CD4-positive, CD25-positive, alpha-beta regulatory T cell (primary cell): ENCODE results near the gene NSD1. TPM values are rescaled to one million over a fixed set of nuclear protein-coding genes. Genes with fewer than 3 reads are reported as not detected.

Source experiments
- ATAC-seq, 2 donors: fragments of 150-1000 bp; cut with Tn5 transposase; one replicate each; pipeline ENCODE4 v1.10.0; 2021; ENCODE audit warnings: low read depth in 2 of 2, moderate number of reproducible peaks in 2 of 2, moderate library complexity in 1 of 2
- DNase-seq, 3 donors: peaks; one replicate each; pipeline versions ENCODE4 v3.0.0 to v3.0.0-alpha.2; 2012 to 2022; ENCODE audit warnings: mixed read lengths in 1 of 3
- H3K27ac ChIP-seq: one replicate; pipeline ENCODE4 v1.7.0; 2013; ENCODE audit warnings: mild to moderate bottlenecking, low read length; ENCODE audit not compliant: insufficient read depth, poor library complexity, severe bottlenecking
- H3K27me3 ChIP-seq: one replicate; pipeline ENCODE4 v1.7.0; 2013; ENCODE audit warnings: low read length; ENCODE audit not compliant: control insufficient read depth, insufficient read depth
- H3K36me3 ChIP-seq: one replicate; pipeline ENCODE4 v1.7.0; 2013; ENCODE audit warnings: mild to moderate bottlenecking, low read length, moderate library complexity; ENCODE audit not compliant: control insufficient read depth, insufficient read depth
- H3K4me1 ChIP-seq: 2 replicates; pipeline ENCODE4 v1.7.0; 2013; ENCODE audit warnings: mild to moderate bottlenecking, low read length; ENCODE audit not compliant: insufficient read depth, control insufficient read depth, poor library complexity, severe bottlenecking
- H3K4me3 ChIP-seq: one replicate; pipeline ENCODE4 v1.7.0; 2013; ENCODE audit warnings: low read depth, mild to moderate bottlenecking, low read length, moderate library complexity
- H3K9me3 ChIP-seq, 2 experiments: 1 replicate in 1 of 2; 2 replicates in 1 of 2; pipeline ENCODE4 v1.7.0; 2013; ENCODE audit warnings: low read length in 2 of 2, mild to moderate bottlenecking in 1 of 2, moderate library complexity in 1 of 2; ENCODE audit not compliant: control insufficient read depth in 2 of 2
- H3K27ac Mint-ChIP-seq, 3 donors: one replicate each; pipeline ENCODE4 v1.8.0; 2020 to 2022; ENCODE audit warnings: mild to moderate bottlenecking in 3 of 3, mixed read lengths in 3 of 3, moderate library complexity in 2 of 3
- H3K27me3 Mint-ChIP-seq: one replicate; pipeline ENCODE4 v1.8.0; 2022; ENCODE audit warnings: mild to moderate bottlenecking, mixed read lengths
- H3K36me3 Mint-ChIP-seq: one replicate; pipeline ENCODE4 v1.8.0; 2020; ENCODE audit warnings: mixed read lengths
- H3K4me1 Mint-ChIP-seq, 4 donors: one replicate each; pipeline ENCODE4 v1.8.0; 2020 to 2022; ENCODE audit warnings: mixed read lengths in 4 of 4, mild to moderate bottlenecking in 1 of 4
- H3K4me3 Mint-ChIP-seq, 4 donors: one replicate each; pipeline ENCODE4 v1.8.0; 2020 to 2022; ENCODE audit warnings: mild to moderate bottlenecking in 4 of 4, mixed read lengths in 4 of 4, moderate library complexity in 3 of 4
- H3K9me3 Mint-ChIP-seq, 7 donors: one replicate each; pipeline ENCODE4 v1.8.0; 2020 to 2022; ENCODE audit warnings: mixed read lengths in 7 of 7, mild to moderate bottlenecking in 3 of 7, moderate library complexity in 2 of 7
- polyA plus RNA-seq, 4 donors: library from polyadenylated mRNA; unstranded; fragments of 300-500 nt; fragmentation: Illumina TruSeq; gene quantifications; one replicate each; pipeline ENCODE4 v1.2.3, GENCODE V29; 2021
- total RNA-seq: library from RNA; stranded (reverse); gene quantifications from one replicate; pipeline ENCODE4 v1.2.3, GENCODE V29; 2022

The NSD1 gene
- total and polyA plus RNA-seq, 5 donors from 2014 or later, result 25.9 to 125 (median 41.3) TPM

DNA sequence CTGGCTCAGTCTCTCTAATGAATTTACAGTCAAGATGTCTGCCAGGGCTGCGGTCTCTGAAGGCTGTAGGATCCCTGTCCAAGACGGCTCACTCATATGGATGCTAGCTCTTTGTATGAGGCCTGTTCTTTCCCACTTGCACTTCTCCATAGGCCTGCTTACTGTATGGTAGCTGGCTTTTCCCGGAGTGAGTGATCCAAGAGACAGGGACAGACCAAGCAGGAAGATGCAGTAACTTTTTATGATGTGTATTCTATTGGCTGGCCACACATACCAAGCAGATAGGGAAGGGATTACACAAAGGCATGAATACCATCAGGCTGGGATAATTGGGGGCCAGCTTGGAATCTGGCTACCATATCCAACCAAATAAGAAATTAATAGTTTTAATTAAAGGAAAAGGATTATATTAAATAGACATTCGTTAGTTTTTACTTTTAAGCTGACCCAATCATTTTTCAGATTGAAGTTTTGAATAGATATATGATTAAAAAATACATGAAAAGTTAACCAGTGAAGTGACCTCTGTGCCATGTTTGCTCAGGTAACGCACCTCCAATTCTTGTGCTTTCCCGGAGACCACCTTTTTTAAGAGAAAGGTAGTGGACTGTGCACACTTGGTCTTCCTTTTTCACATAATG, 20.6 kb downstream of the NSD1 start:
- H3K27me3 Mint-ChIP-seq, result no peaks in the 10 kb centered on the region
- H3K4me1 Mint-ChIP-seq, result peaks cover 0 to 15% (median 11%) of the 10 kb centered on the region in 4 donors

DNA sequence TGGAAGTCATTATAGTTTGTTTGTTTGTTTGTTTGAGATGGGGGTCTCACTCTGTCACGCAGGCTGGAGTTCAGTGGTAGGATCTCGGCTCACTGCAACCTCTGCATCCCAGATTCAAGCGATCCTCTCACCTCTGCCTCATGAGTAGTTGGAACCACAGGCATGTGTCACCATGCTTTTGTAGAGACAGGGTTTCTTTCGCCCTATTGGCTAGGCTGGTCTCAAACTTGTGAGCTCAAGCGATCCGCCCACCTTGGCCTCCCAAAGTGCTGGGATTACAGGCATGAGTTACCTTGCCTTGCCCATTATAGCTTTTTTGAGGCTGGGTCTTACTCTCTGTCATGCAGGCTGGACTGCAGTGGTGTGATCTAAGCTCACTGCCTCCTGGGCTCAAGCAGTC, 28.8 kb downstream of the NSD1 start:
- H3K27me3 Mint-ChIP-seq, result no peaks in the 10 kb centered on the region
- H3K9me3 Mint-ChIP-seq, result no peaks in the 10 kb centered on the region
- Histone ChIP-seq H3K27ac (no peak overlapping the region), H3K27me3 (no peaks in the 10 kb centered on the region), H3K4me3 (no peak overlapping the region), H3K4me1 (no peaks in the 10 kb centered on the region), H3K9me3 (no peaks in the 10 kb centered on the region), H3K36me3 (peaks cover 19% of the 10 kb centered on the region)
- H3K36me3 Mint-ChIP-seq, result peaks cover 10% of the 10 kb centered on the region
- no peak overlapping the region for H3K4me3 Mint-ChIP-seq
- DNase-seq (no peak), ATAC-seq (no peak)
- H3K27ac Mint-ChIP-seq, result no peak overlapping the region
- peaks cover 0 to 28% (median 15%) of the 10 kb centered on the region in 4 donors for H3K4me1 Mint-ChIP-seq

More for the DNA sequence above, 20.6 kb downstream of the NSD1 start:
- no peak overlapping the region for H3K4me3 ChIP-seq
- H3K36me3 ChIP-seq, result peaks cover 17% of the 10 kb centered on the region
- H3K36me3 Mint-ChIP-seq, result peaks cover 15% of the 10 kb centered on the region
- H3K27ac Mint-ChIP-seq, result peak overlapping the region in 1 of 3 donors; percentile 37
- H3K4me1 ChIP-seq, result no peaks in the 10 kb centered on the region
- ATAC-seq (no peak), DNase-seq (no peak)
- H3K27ac ChIP-seq, result no peak overlapping the region
- no peak overlapping the region for H3K4me3 Mint-ChIP-seq
- no peaks in the 10 kb centered on the region for H3K27me3 ChIP-seq
- H3K9me3 Mint-ChIP-seq, result no peaks in the 10 kb centered on the region
- no peaks in the 10 kb centered on the region for H3K9me3 ChIP-seq

DNA sequence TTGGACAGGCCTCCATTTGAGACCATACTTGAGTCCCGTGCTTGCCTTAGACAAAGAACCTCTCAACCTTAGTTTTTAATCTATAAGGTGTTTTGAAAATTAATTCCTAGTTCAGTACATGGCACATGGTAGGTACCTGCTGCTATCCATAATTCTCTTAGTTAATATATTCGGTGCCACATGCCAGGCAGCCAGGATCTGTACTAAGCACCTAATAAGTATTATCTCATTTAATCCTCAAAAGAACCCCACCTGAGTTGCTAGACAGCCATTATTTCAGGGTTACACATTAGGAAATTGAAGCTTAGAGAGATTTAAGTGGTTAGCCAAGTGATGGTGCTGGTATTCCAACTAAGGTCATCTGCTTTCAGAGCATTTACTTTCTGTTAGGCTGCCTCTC, 29.9 kb downstream of the NSD1 start:
- H3K27ac Mint-ChIP-seq, result no peak overlapping the region
- H3K9me3 Mint-ChIP-seq, result no peaks in the 10 kb centered on the region
- Histone ChIP-seq H3K4me3 (no peak overlapping the region), H3K27me3 (no peaks in the 10 kb centered on the region), H3K27ac (no peak overlapping the region), H3K4me1 (no peaks in the 10 kb centered on the region), H3K36me3 (peaks cover 19% of the 10 kb centered on the region), H3K9me3 (no peaks in the 10 kb centered on the region)
- ATAC-seq (no peak), DNase-seq (no peak)
- no peak overlapping the region for H3K4me3 Mint-ChIP-seq
- H3K36me3 Mint-ChIP-seq, result peaks cover 6% of the 10 kb centered on the region
- H3K4me1 Mint-ChIP-seq, result peaks cover 0 to 27% (median 13%) of the 10 kb centered on the region in 4 donors
- H3K27me3 Mint-ChIP-seq, result no peaks in the 10 kb centered on the region

DNA sequence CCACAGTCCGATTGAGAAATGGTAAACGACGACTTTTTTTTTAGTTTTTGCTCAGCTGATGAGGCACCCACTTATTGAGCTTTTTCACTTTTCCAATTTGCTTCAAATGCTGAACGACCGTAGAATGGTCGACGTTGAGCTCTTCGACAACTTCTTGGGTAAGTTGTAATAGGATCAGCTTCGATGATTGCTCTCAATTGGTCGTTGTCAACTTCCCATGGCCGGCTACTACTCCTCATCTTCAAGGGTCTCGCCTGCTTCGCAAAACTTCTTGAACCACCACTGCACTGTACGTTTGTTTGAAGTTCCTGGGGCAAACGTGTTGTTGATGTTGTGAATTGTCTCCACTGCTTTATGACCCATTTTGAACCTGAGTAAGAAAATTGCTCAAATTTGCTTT, 35.7 kb downstream of the NSD1 start:
- peaks cover 9 to 38% (median 27%) of the 10 kb centered on the region in 4 donors for H3K4me1 Mint-ChIP-seq
- Histone ChIP-seq H3K27ac (no peak overlapping the region), H3K36me3 (peaks cover 13% of the 10 kb centered on the region), H3K9me3 (no peaks in the 10 kb centered on the region), H3K4me1 (no peaks in the 10 kb centered on the region), H3K4me3 (no peak overlapping the region), H3K27me3 (no peaks in the 10 kb centered on the region)
- ATAC-seq, result no peak
- H3K27me3 Mint-ChIP-seq, result no peaks in the 10 kb centered on the region
- no peak overlapping the region for H3K27ac Mint-ChIP-seq
- peaks cover 25% of the 10 kb centered on the region for H3K36me3 Mint-ChIP-seq
- no peaks in the 10 kb centered on the region for H3K9me3 Mint-ChIP-seq
- H3K4me3 Mint-ChIP-seq, result no peak overlapping the region
- no peak for DNase-seq

DNA sequence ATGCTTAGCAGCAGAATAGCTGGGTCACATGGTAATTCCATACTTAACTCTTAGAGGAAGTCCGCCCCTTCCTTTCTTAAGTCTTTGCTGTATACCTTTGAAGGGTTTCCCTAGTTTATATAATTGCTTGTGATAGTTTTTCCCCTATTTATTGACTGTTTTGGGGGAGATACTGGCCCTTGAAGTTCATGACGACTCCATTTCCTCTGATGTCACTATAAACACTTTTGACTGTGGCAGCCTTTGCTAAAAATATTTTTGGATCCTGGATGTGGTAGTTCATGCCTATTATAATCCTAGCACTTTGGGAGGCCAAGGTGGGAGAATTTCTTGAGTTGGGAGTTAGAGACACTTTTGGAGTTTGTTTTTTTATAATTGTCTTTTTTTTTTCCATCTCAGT, 38.4 kb downstream of the NSD1 start:
- no peak for DNase-seq
- Mint-ChIP-seq H3K27ac (peak overlapping the region in 2 of 3 donors; percentile 65 to 81), H3K4me1 (peaks cover 16 to 45% (median 35%) of the 10 kb centered on the region in 4 donors), H3K36me3 (peaks cover 19% of the 10 kb centered on the region), H3K9me3 (no peaks in the 10 kb centered on the region), H3K4me3 (peak overlapping the region in 1 of 4 donors; percentile 59), H3K27me3 (no peaks in the 10 kb centered on the region)
- H3K27me3 ChIP-seq, result no peaks in the 10 kb centered on the region
- peaks cover 10% of the 10 kb centered on the region for H3K36me3 ChIP-seq
- H3K27ac ChIP-seq, result no peak overlapping the region
- H3K9me3 ChIP-seq, result no peaks in the 10 kb centered on the region
- H3K4me1 ChIP-seq, result peaks cover 3% of the 10 kb centered on the region
- no peak for ATAC-seq
- H3K4me3 ChIP-seq, result no peak overlapping the region

DNA sequence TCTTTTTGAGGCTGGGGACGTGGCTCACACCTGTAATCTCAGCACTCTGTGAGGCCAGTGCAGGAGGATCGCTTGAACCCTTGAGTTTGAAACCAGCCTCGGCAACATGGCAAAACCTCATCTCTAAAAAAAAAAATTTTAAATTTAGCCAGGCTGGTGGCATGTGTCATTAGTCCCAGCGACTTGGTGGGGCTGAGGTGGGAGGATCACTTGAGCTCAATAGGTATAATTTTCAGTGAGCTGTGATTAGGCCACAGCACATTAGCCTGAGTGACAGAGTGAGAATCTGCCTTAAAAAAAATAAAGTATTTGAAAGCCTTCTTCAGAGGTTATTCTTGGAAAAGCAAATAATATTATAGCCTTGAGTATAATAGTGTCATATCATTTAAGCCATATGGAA, 41.8 kb downstream of the NSD1 start:
- H3K4me3 ChIP-seq, result no peak overlapping the region

DNA sequence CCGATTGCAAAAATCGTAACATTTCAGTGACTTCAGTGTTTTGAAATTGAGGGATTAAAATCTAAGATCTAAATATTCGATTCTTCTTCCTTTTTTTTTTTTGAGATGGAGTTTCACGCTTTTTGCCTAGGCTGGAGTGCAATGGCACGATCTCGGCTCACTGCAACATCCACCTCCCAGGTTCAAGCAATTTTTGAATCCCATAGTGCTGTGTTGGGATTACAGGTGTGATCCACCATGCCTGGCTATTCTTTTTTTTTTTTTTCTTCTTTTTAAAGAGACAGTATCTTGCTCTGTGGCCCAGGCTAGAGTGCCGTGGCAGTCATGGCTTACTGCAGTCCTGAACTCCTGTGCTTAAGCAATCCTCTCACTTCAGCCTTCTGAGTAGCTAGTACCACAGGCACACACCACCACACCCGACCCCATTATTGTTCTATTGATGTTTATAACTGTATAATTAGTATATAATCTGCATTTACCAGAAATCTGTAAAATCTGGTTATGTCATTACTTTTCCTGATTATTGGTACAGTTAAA, 42.7 kb downstream of the NSD1 start:
- no peaks in the 10 kb centered on the region for H3K27me3 Mint-ChIP-seq
- Histone ChIP-seq H3K4me1 (peaks cover 3% of the 10 kb centered on the region), H3K27ac (no peak overlapping the region), H3K9me3 (no peaks in the 10 kb centered on the region), H3K36me3 (peaks cover 4% of the 10 kb centered on the region), H3K27me3 (no peaks in the 10 kb centered on the region), H3K4me3 (no peak overlapping the region)
- peaks cover 23 to 55% (median 35%) of the 10 kb centered on the region in 4 donors for H3K4me1 Mint-ChIP-seq
- DNase-seq (no peak), ATAC-seq (no peak)
- H3K4me3 Mint-ChIP-seq, result no peak overlapping the region
- H3K9me3 Mint-ChIP-seq, result no peaks in the 10 kb centered on the region
- H3K27ac Mint-ChIP-seq, result peak overlapping the region in 2 of 3 donors; percentile 58 to 60
- H3K36me3 Mint-ChIP-seq, result peaks cover 16% of the 10 kb centered on the region

More for the DNA sequence above, 41.8 kb downstream of the NSD1 start:
- no peaks in the 10 kb centered on the region for H3K27me3 ChIP-seq
- H3K36me3 Mint-ChIP-seq, result peaks cover 14% of the 10 kb centered on the region
- peaks cover 4% of the 10 kb centered on the region for H3K36me3 ChIP-seq
- no peak overlapping the region for H3K4me3 Mint-ChIP-seq
- no peak overlapping the region for H3K27ac Mint-ChIP-seq
- H3K9me3 ChIP-seq, result no peaks in the 10 kb centered on the region
- H3K27me3 Mint-ChIP-seq, result no peaks in the 10 kb centered on the region
- ATAC-seq, result no peak
- DNase-seq, result no peak
- H3K4me1 Mint-ChIP-seq, result peaks cover 23 to 53% (median 35%) of the 10 kb centered on the region in 4 donors
- H3K9me3 Mint-ChIP-seq, result no peaks in the 10 kb centered on the region
- peaks cover 3% of the 10 kb centered on the region for H3K4me1 ChIP-seq
- H3K27ac ChIP-seq, result no peak overlapping the region
